ENCODE results near the gene ERAS. TPM values are rescaled to one million over a fixed set of nuclear protein-coding genes. Genes with fewer than 3 reads are reported as not detected.

The ERAS gene
- total and polyA plus RNA-seq, 7 experiments from 2014 or later: not detected

- no peak for ATAC-seq
- H3K4me1 ChIP-seq (ENCODE audit: control insufficient read depth in 2 of 2, insufficient read depth in 2 of 2, low read length in 2 of 2): peaks cover 6 to 12% of the 10 kb centered on the region in 2 donors
- peaks cover 10 to 27% (median 16%) of the 10 kb centered on the region in 7 donors for H3K4me1 Mint-ChIP-seq
- no peaks in the 10 kb centered on the region for H3K27me3 Mint-ChIP-seq
- no peak overlapping the region for H3K4me3 ChIP-seq (ENCODE audit: low read length)
- H3K27ac ChIP-seq (ENCODE audit: low read depth, low read length): peak overlapping the region; percentile 97
- ChIA-PET CTCF (interaction anchor here (1.0 kb wide), 1 partner anchor 384 kb away, joined by 3 read pairs; no protein-coding TSS in a partner anchor), POLR2A (interaction anchor here (2.2 to 2.5 kb wide), 2 partner anchors 95 to 155 kb away, joined by 9 to 12 read pairs; partner anchors contain the start of genes OTUD5, PQBP1 and TIMM17B)
- peak overlapping the region; percentile 42 to 98 (median 96) for H3K4me3 Mint-ChIP-seq
- H3K27me3 ChIP-seq (ENCODE audit: control insufficient read depth in 2 of 2, insufficient read depth in 2 of 2, low read length in 2 of 2): no peaks in the 10 kb centered on the region
- peaks cover 0 to 4% (median 0%) of the 10 kb centered on the region in 11 donors for H3K9me3 Mint-ChIP-seq
- H3K36me3 Mint-ChIP-seq: peaks cover 0 to 12% (median 0%) of the 10 kb centered on the region in 5 donors
- no peaks in the 10 kb centered on the region for H3K9me3 ChIP-seq (ENCODE audit: control insufficient read depth in 2 of 3, low read length in 3 of 3)
- H3K27ac Mint-ChIP-seq: peak overlapping the region in 6 of 9 donors; percentile 71 to 99 (median 96)
- intact Hi-C loops (cut with micrococcal nuclease): loop anchor here (1.0 to 5.0 kb wide), 13 partner anchors 88 to 1119 kb away; partner anchors contain the start of genes TFE3 (in 2 of the 2), WDR13 (in 2 of the 2), CLCN5 (in 1 of the 2) and EBP (in 1 of the 2)
- H3K36me3 ChIP-seq (ENCODE audit: control insufficient read depth in 2 of 3, insufficient read depth in 3 of 3, low read length in 3 of 3): peaks cover 0 to 3% (median 0%) of the 10 kb centered on the region in 3 experiments
- DNase-seq: no peak
Observed at GRCh38 chrX:48802905-48803200, 23.5 kb upstream of the ERAS start.

- DNase-seq: no peak
- intact Hi-C loops (cut with micrococcal nuclease): no loop called here
Observed at GRCh38 chrX:48806081-48806480, 20.2 kb upstream of the ERAS start.

GRCh38 chrX:48813644-48814043 is 12.7 kb upstream of the ERAS start:
- CTCF ChIA-PET: no interaction called here
- POLR2A ChIA-PET: no interaction called here
- intact Hi-C loops (cut with micrococcal nuclease): no loop called here
- Histone ChIP-seq H3K4me1 (ENCODE audit: control insufficient read depth in 2 of 2, insufficient read depth in 2 of 2, low read length in 2 of 2) (no peaks in the 10 kb centered on the region), H3K27ac (ENCODE audit: low read depth, low read length) (no peak overlapping the region), H3K36me3 (ENCODE audit: control insufficient read depth in 2 of 3, insufficient read depth in 3 of 3, low read length in 3 of 3) (peaks cover 0 to 26% (median 0%) of the 10 kb centered on the region in 3 experiments), H3K4me3 (ENCODE audit: low read length) (no peak overlapping the region), H3K27me3 (ENCODE audit: control insufficient read depth in 2 of 2, insufficient read depth in 2 of 2, low read length in 2 of 2) (no peaks in the 10 kb centered on the region), H3K9me3 (ENCODE audit: control insufficient read depth in 2 of 3, low read length in 3 of 3) (no peaks in the 10 kb centered on the region)
- ATAC-seq (peak; percentile 47), DNase-seq (no peak)
- Mint-ChIP-seq H3K27me3 (no peaks in the 10 kb centered on the region), H3K4me3 (no peak overlapping the region), H3K4me1 (peaks cover 0 to 4% (median 0%) of the 10 kb centered on the region in 7 donors), H3K27ac (no peak overlapping the region), H3K9me3 (no peaks in the 10 kb centered on the region), H3K36me3 (peaks cover 0 to 24% (median 0%) of the 10 kb centered on the region in 5 donors)

More at GRCh38 chrX:48806081-48806480, 20.2 kb upstream of the ERAS start:
- CTCF ChIA-PET: interaction anchor here (0.7 kb wide), 1 partner anchor 137 kb away, joined by 3 read pairs; no protein-coding TSS in a partner anchor
- Histone ChIP-seq H3K27ac (ENCODE audit: low read depth, low read length) (no peak overlapping the region), H3K4me3 (ENCODE audit: low read length) (no peak overlapping the region), H3K36me3 (ENCODE audit: control insufficient read depth in 2 of 3, insufficient read depth in 3 of 3, low read length in 3 of 3) (peaks cover 0 to 3% (median 0%) of the 10 kb centered on the region in 3 experiments), H3K4me1 (ENCODE audit: control insufficient read depth in 2 of 2, insufficient read depth in 2 of 2, low read length in 2 of 2) (peaks cover 0 to 5% of the 10 kb centered on the region in 2 donors), H3K27me3 (ENCODE audit: control insufficient read depth in 2 of 2, insufficient read depth in 2 of 2, low read length in 2 of 2) (no peaks in the 10 kb centered on the region), H3K9me3 (ENCODE audit: control insufficient read depth in 2 of 3, low read length in 3 of 3) (no peaks in the 10 kb centered on the region)
- POLR2A ChIA-PET: no interaction called here
- Mint-ChIP-seq H3K4me3 (no peak overlapping the region), H3K9me3 (peaks cover 0 to 2% (median 0%) of the 10 kb centered on the region in 11 donors), H3K27me3 (no peaks in the 10 kb centered on the region), H3K36me3 (peaks cover 0 to 12% (median 5%) of the 10 kb centered on the region in 5 donors), H3K27ac (no peak overlapping the region), H3K4me1 (peaks cover 6 to 19% (median 11%) of the 10 kb centered on the region in 7 donors)
- no peak for ATAC-seq

- Mint-ChIP-seq H3K4me1 (peaks cover 0 to 4% (median 0%) of the 10 kb centered on the region in 7 donors), H3K36me3 (peaks cover 0 to 31% (median 2%) of the 10 kb centered on the region in 5 donors), H3K9me3 (no peaks in the 10 kb centered on the region), H3K4me3 (no peak overlapping the region), H3K27me3 (no peaks in the 10 kb centered on the region), H3K27ac (no peak overlapping the region)
- ATAC-seq: no peak
- no peak overlapping the region for H3K27ac ChIP-seq (ENCODE audit: low read depth, low read length)
- H3K36me3 ChIP-seq (ENCODE audit: control insufficient read depth in 2 of 3, insufficient read depth in 3 of 3, low read length in 3 of 3): peaks cover 0 to 26% (median 0%) of the 10 kb centered on the region in 3 experiments
- intact Hi-C loops (cut with micrococcal nuclease): no loop called here
- ChIA-PET POLR2A (no interaction called here), CTCF (no interaction called here)
- no peaks in the 10 kb centered on the region for H3K9me3 ChIP-seq (ENCODE audit: control insufficient read depth in 2 of 3, low read length in 3 of 3)
- no peak overlapping the region for H3K4me3 ChIP-seq (ENCODE audit: low read length)
- H3K4me1 ChIP-seq (ENCODE audit: control insufficient read depth in 2 of 2, insufficient read depth in 2 of 2, low read length in 2 of 2): no peaks in the 10 kb centered on the region
- H3K27me3 ChIP-seq (ENCODE audit: control insufficient read depth in 2 of 2, insufficient read depth in 2 of 2, low read length in 2 of 2): no peaks in the 10 kb centered on the region
- DNase-seq: no peak
Observed at GRCh38 chrX:48814722-48815121, 11.6 kb upstream of the ERAS start.

GRCh38 chrX:48815266-48815665 is 11.0 kb upstream of the ERAS start:
- Mint-ChIP-seq H3K9me3 (no peaks in the 10 kb centered on the region), H3K27me3 (no peaks in the 10 kb centered on the region), H3K36me3 (peaks cover 0 to 36% (median 4%) of the 10 kb centered on the region in 5 donors), H3K4me3 (no peak overlapping the region), H3K27ac (no peak overlapping the region), H3K4me1 (peaks cover 0 to 4% (median 0%) of the 10 kb centered on the region in 7 donors)
- intact Hi-C loops (cut with micrococcal nuclease): no loop called here
- Histone ChIP-seq H3K27ac (ENCODE audit: low read depth, low read length) (no peak overlapping the region), H3K4me3 (ENCODE audit: low read length) (no peak overlapping the region), H3K9me3 (ENCODE audit: control insufficient read depth in 2 of 3, low read length in 3 of 3) (no peaks in the 10 kb centered on the region), H3K4me1 (ENCODE audit: control insufficient read depth in 2 of 2, insufficient read depth in 2 of 2, low read length in 2 of 2) (no peaks in the 10 kb centered on the region), H3K27me3 (ENCODE audit: control insufficient read depth in 2 of 2, insufficient read depth in 2 of 2, low read length in 2 of 2) (no peaks in the 10 kb centered on the region), H3K36me3 (ENCODE audit: control insufficient read depth in 2 of 3, insufficient read depth in 3 of 3, low read length in 3 of 3) (peaks cover 0 to 26% (median 0%) of the 10 kb centered on the region in 3 experiments)
- DNase-seq (no peak), ATAC-seq (no peak)
- CTCF ChIA-PET: no interaction called here
- POLR2A ChIA-PET: no interaction called here

- no peak overlapping the region for H3K27ac Mint-ChIP-seq
- no peaks in the 10 kb centered on the region for H3K9me3 ChIP-seq (ENCODE audit: control insufficient read depth in 2 of 3, low read length in 3 of 3)
- H3K36me3 Mint-ChIP-seq: peaks cover 0 to 30% (median 4%) of the 10 kb centered on the region in 5 donors
- H3K4me1 Mint-ChIP-seq: peaks cover 0 to 4% (median 0%) of the 10 kb centered on the region in 7 donors
- H3K4me3 ChIP-seq (ENCODE audit: low read length): no peak overlapping the region
- ChIA-PET POLR2A (interaction anchor here (0.7 kb wide), 1 partner anchor 21 kb away, joined by 5 read pairs; no protein-coding TSS in a partner anchor), CTCF (no interaction called here)
- H3K27ac ChIP-seq (ENCODE audit: low read depth, low read length): no peak overlapping the region
- no peaks in the 10 kb centered on the region for H3K27me3 Mint-ChIP-seq
- DNase-seq (no peak), ATAC-seq (no peak)
- intact Hi-C loops (cut with micrococcal nuclease): no loop called here
- no peak overlapping the region for H3K4me3 Mint-ChIP-seq
- H3K36me3 ChIP-seq (ENCODE audit: control insufficient read depth in 2 of 3, insufficient read depth in 3 of 3, low read length in 3 of 3): peaks cover 0 to 25% (median 0%) of the 10 kb centered on the region in 3 experiments
- no peaks in the 10 kb centered on the region for H3K27me3 ChIP-seq (ENCODE audit: control insufficient read depth in 2 of 2, insufficient read depth in 2 of 2, low read length in 2 of 2)
- H3K4me1 ChIP-seq (ENCODE audit: control insufficient read depth in 2 of 2, insufficient read depth in 2 of 2, low read length in 2 of 2): no peaks in the 10 kb centered on the region
- no peaks in the 10 kb centered on the region for H3K9me3 Mint-ChIP-seq
Observed at GRCh38 chrX:48816014-48816810, 10.1 kb upstream of the ERAS start.

Measured in naive thymus-derived CD4-positive, alpha-beta T cell (primary cell).